NCI-H2029 treated with DMSO at 0.1 percent for 48 hours (cell line): ENCODE results near the gene LTBP3.
A peak's percentile ranks its signal among the peaks of the same experiment; 100 is the strongest.
"Not testable (repeated sequence)": the region's sequence is repeated elsewhere in the genome, so short reads cannot be mapped to it uniquely, and the experiment has no call there.

Source experiments
- DNase-seq: peaks from one replicate; lab custom pipeline; 2025; lab: John Stamatoyannopoulos, UW

Gene LTBP3

GRCh38 chr11:65571420-65571819 is 13.3 kb upstream of the LTBP3 start:
- no peak for DNase-seq

DNA sequence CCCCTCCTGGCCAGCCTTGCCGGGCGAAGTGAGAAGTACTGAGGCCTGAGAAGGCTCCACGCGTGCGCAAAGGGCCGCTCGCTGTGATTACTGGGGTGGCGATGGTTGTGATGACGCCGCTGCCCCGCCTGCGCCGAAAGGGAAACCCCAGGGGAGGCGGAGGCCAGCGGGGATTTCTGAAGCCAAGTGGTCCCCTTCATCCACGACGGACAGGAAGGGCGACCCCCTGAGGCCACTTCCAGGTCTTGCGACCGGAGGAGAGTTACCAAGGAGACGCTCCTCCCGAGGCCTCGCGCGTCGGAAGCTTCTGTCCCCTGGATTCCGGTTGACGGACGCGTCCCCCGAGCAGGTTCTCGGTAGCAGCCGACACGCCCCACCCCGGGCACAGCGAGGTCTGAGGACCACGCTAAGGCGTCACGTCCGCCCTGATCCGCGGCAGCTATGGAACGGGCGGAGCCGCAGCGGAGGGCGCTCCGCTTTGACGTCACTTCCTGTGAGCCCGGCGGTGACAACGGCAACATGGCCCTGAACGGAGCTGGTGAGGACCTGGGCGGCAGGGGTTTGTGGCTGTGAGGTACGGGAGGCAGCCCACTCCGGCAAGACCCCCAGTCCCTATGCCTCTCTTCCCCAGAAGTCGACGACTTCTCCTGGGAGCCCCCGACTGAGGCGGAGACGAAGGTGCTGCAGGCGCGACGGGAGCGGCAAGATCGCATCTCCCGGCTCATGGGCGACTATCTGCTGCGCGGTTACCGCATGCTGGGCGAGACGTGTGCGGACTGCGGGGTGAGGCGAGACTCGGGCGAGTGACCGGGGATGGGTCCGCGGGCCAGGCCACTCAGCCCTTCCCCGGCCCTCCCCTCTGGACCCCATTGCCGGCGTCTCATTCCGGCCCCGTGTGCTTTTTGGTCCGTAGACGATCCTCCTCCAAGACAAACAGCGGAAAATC is 12.1 kb upstream of the LTBP3 start, which contains the start of gene ZNRD2:
ZNRD2 (plus strand) TSS at position 505 of the 946 bp plus-strand sequence; CDS start at position 520, 15 bp downstream.
- DNase-seq: peak; percentile 89

DNA sequence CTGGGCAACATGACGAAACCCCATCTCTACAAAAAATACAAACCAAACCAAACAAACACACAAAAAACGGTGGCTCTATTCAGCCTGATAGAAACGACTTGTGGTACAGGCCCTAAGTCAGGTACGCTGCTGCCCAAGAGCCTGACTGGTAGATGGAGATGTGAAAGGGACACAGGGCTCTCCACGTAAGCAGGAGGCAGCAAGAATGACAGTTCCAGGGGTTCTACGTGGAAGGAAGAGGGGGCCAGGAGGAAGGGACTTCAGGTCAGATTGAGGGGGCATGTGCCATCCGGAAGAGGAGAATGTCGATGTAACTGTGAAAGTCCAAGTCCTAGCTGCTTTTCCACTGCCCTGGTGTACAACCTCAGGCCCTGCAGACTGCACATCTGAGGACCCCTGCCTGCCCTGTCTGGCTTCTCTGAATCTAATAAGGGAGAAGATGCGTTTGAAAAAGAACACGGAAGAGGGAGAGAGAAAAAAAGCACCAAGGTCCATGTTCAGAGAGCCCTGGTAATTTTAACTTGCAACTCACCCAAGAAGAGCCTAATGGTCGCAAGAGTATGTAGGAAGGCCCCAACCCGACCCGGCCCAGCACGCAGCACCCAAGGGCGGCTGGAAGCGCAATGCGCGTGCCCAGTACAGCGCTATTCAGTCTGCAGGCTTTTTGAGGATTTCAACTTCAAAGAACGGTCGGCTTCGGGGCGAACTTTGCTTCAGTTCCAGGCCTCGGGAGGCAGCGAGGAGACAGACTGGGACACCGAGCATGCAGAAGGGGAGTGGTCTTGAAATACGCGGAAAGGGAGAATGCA is 11.2 kb upstream of the LTBP3 start:
- no peak for DNase-seq

- no peak for DNase-seq
Observed at GRCh38 chr11:65565624-65566453, 7.7 kb upstream of the LTBP3 start.

DNA sequence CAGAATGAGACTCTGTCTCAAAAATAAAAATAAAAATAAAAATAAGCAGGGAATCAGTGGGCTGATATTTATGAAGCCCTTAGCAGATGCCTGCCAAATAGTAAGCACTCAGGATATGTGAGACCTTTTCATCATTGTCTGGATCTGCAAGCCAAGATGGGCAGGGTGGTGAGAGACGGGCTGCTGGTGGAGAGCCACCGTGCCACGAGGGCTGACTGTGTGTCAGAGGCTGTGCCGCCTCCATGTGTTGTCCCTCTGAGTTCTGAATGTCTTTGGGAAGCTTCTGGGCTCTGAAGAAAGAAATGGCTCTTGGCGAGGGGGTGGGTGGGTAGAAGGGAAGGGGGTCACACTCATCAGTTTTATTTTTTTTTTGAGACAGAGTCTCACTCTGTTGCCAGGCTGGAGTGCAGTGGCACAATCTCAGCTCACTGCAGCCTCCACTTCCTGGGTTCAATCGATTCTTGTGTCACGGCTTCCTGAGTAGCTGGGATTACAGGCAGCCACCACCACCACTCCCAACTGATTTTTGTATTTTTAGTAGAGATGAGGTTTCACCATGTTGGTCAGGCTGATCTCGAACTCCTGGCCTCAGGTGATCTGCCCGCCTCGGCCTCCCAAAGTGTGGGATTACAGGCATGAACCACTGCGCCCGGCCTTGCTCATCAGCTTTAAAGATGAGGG is 6.9 kb upstream of the LTBP3 start:
- DNase-seq: not testable (repeated sequence)

- DNase-seq: no peak
Observed at GRCh38 chr11:65563601-65564000, 5.4 kb upstream of the LTBP3 start.

- no peak for DNase-seq
Observed at GRCh38 chr11:65562788-65563187, 4.6 kb upstream of the LTBP3 start.

GRCh38 chr11:65562020-65562419 is 3.9 kb upstream of the LTBP3 start:
- DNase-seq: no peak

DNA sequence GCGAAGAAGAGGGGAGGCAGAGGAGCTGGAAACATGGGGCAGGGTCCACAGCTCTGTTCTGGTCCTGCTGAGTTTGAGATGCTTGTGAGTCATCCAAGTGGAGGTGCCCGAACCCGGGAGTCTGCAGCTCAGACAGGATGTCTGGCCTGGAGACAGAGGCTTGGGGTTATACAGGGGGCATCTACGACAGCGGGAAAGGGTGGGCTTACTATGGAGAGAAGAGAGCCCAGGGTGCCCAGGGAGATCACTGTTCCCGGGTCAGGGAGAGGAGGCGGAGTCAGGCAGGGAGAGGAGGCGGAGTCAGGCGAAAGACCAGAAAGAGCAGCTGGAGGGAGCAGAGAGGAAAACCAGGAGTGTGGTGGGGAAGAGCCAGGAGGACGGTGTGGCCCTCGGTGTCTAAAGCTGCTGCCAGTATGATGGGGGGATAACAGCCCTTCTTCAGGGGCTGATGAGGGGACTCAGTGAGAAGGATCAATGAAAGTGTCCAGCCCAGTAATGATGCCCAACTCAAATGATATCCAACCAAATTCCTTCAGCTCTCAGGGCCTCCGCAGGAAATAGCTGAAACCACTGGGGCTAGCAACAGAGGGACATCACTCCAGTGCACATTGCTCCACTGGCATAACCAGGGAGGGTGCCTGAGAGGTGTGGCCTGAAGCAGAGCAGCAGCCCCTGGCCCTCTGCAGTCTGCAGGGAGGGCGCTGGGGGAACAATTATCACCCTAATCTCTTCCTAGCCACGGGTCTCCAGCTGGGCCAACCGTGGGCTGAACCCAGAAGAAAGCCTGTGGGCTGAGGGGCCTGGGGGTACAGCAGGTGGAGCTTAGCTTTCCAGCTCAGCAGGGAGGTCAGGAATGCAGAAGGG is 2.6 kb upstream of the LTBP3 start:
- DNase-seq: peak; percentile 31

DNA sequence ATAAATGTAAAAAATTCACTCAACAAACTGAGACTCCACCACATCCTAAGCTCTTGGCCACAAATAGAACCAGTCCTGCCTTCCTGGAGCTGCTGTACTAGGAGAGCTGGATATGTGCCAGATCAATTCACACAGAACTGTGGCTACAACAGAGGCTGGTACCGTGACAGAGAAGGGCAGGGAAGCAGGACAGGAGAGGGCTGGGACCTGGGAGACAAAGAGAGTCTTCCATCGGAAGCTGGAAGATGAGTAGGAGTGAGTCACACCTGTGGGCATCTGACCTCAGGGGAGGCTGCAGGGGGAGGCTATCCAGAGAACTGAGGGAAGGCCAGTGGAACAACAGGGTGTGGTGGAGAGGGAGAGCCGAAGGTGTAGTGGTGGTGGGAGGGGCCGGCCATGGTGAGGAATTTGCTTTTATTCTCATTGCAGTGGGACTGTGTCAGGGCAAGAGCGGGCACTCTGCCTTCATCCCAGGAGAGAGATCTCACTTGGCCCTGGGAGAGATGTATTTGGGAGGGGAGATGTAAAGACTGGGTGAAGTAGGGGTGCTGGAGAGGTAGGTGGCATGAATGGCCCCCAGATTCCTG is 1.9 kb upstream of the LTBP3 start:
- DNase-seq: peak; percentile 79

DNA sequence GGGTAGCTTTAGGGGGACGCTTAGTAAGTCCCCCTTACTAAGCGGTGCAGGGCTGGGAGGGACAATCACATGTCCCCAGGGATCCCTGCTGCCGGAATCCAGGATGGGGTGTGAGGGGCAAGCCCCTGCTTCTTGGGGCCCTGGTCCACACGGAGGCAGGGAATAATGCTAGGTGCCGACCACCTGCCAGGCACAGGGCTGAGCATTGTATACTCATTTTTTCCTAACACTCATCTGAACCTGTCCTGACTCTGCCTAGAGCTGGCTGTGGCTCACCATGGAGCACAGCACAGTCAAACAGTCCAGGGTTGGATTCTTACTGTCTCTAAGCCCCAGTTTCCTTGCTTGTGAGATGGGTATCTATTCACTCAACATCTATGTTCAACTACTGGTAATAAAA is 1.4 kb upstream of the LTBP3 start:
- no peak for DNase-seq

GRCh38 chr11:65558930-65559509 is 861 bp upstream of the LTBP3 start:
- no peak for DNase-seq

GRCh38 chr11:65557280-65558001 is 718 bp downstream of the LTBP3 start:
- no peak for DNase-seq

- DNase-seq: no peak
Observed at GRCh38 chr11:65556470-65557279, 1.5 kb downstream of the LTBP3 start.

GRCh38 chr11:65555693-65556231 is 2.4 kb downstream of the LTBP3 start:
- DNase-seq: no peak

- DNase-seq: no peak
Observed at GRCh38 chr11:65554842-65555430, 3.2 kb downstream of the LTBP3 start.

- no peak for DNase-seq
Observed at GRCh38 chr11:65554057-65554818, 3.9 kb downstream of the LTBP3 start.
